Measurements from ENCODE around the gene VCL. TPM values are rescaled to one million over a fixed set of nuclear protein-coding genes. Genes with fewer than 3 reads are reported as not detected.

VCL gene
- total RNA-seq, 1 experiment from 2014 or later = 92.2 TPM

- ChIA-PET POLR2A (interaction anchor here (0.6 kb wide), 2 partner anchors 22 to 465 kb away, joined by 3 to 7 read pairs; no protein-coding TSS in a partner anchor), CTCF (interaction anchor here (0.6 to 1.2 kb wide), 4 partner anchors 12 to 179 kb away, joined by 3 to 5 read pairs (median 4); partner anchors contain the start of gene VCL)
- Mint-ChIP-seq H3K27ac (ENCODE audit: unreplicated experiment) (no peak overlapping the region), H3K4me3 (ENCODE audit: unreplicated experiment) (no peak overlapping the region), H3K9me3 (ENCODE audit: unreplicated experiment) (no peaks in the 10 kb centered on the region), H3K27me3 (ENCODE audit: insufficient read depth, unreplicated experiment) (no peaks in the 10 kb centered on the region), H3K4me1 (ENCODE audit: low read depth, unreplicated experiment) (peaks cover 26% of the 10 kb centered on the region), H3K36me3 (ENCODE audit: insufficient read depth, unreplicated experiment) (peaks cover 12% of the 10 kb centered on the region)
- no peak for TF ChIP-seq CTCF (IDR thresholded peaks at IDR 0.05; ENCODE audit: insufficient read depth in 1 of 2, low read depth in 1 of 2, low read length in 1 of 2, severe bottlenecking in 1 of 2, unreplicated experiment in 1 of 2)
- no peaks in the 10 kb centered on the region for H3K27me3 ChIP-seq (replicated peaks; ENCODE audit: control insufficient read depth, insufficient read depth, low read length)
- H3K4me1 ChIP-seq = peaks cover 70% of the 10 kb centered on the region
- DNase-seq = peak; percentile 34 to 48
- H3K36me3 ChIP-seq (ENCODE audit: control insufficient read depth, insufficient read depth, low read length) = no peaks in the 10 kb centered on the region
- no TSS peak for BruUV-seq (replicated peaks)
- H3K9me3 ChIP-seq = no peaks in the 10 kb centered on the region
- intact Hi-C loops (cut with micrococcal nuclease; ENCODE audit: unreplicated experiment) = no loop called here
- no peak overlapping the region for H3K4me3 ChIP-seq (ENCODE audit: low read depth, low read length)
Observed at GRCh38 chr10:74051736-74052342, 53.9 kb downstream of the VCL start.

- Mint-ChIP-seq H3K36me3 (ENCODE audit: insufficient read depth, unreplicated experiment) (peaks cover 8% of the 10 kb centered on the region), H3K4me3 (ENCODE audit: unreplicated experiment) (no peak overlapping the region), H3K9me3 (ENCODE audit: unreplicated experiment) (no peaks in the 10 kb centered on the region), H3K27me3 (ENCODE audit: insufficient read depth, unreplicated experiment) (no peaks in the 10 kb centered on the region), H3K4me1 (ENCODE audit: low read depth, unreplicated experiment) (peaks cover 29% of the 10 kb centered on the region), H3K27ac (ENCODE audit: unreplicated experiment) (no peak overlapping the region)
- no peak for TF ChIP-seq CTCF (IDR thresholded peaks at IDR 0.05; ENCODE audit: insufficient read depth in 1 of 2, low read depth in 1 of 2, low read length in 1 of 2, severe bottlenecking in 1 of 2, unreplicated experiment in 1 of 2)
- POLR2A ChIA-PET = no interaction called here
- no peak overlapping the region for H3K4me3 ChIP-seq (ENCODE audit: low read depth, low read length)
- H3K27me3 ChIP-seq (replicated peaks; ENCODE audit: control insufficient read depth, insufficient read depth, low read length) = no peaks in the 10 kb centered on the region
- CTCF ChIA-PET = no interaction called here
- H3K4me1 ChIP-seq = peaks cover 76% of the 10 kb centered on the region
- no peak for DNase-seq
- H3K9me3 ChIP-seq = no peaks in the 10 kb centered on the region
- BruUV-seq (replicated peaks) = no TSS peak
- intact Hi-C loops (cut with micrococcal nuclease; ENCODE audit: unreplicated experiment) = no loop called here
- no peaks in the 10 kb centered on the region for H3K36me3 ChIP-seq (ENCODE audit: control insufficient read depth, insufficient read depth, low read length)
Observed at GRCh38 chr10:74052994-74053393, 55.1 kb downstream of the VCL start.

GRCh38 chr10:74055383-74056049 lies 57.6 kb downstream of the VCL start:
- no peaks in the 10 kb centered on the region for H3K9me3 Mint-ChIP-seq (ENCODE audit: unreplicated experiment)
- Histone ChIP-seq H3K4me3 (ENCODE audit: low read depth, low read length) (no peak overlapping the region), H3K9me3 (no peaks in the 10 kb centered on the region), H3K36me3 (ENCODE audit: control insufficient read depth, insufficient read depth, low read length) (no peaks in the 10 kb centered on the region), H3K4me1 (peaks cover 63% of the 10 kb centered on the region), H3K27me3 (replicated peaks; ENCODE audit: control insufficient read depth, insufficient read depth, low read length) (no peaks in the 10 kb centered on the region)
- H3K4me3 Mint-ChIP-seq (ENCODE audit: unreplicated experiment) = peak overlapping the region; percentile 26
- ChIA-PET CTCF (interaction anchor here (0.5 to 1.4 kb wide), 4 partner anchors 57 to 1441 kb away, joined by 3 to 6 read pairs (median 3); partner anchors contain the start of gene VCL), POLR2A (interaction anchor here (0.9 to 2.0 kb wide), 3 partner anchors 51 to 58 kb away, joined by 7 to 9 read pairs (median 7); partner anchors contain the start of gene VCL)
- peaks cover 15% of the 10 kb centered on the region for H3K36me3 Mint-ChIP-seq (ENCODE audit: insufficient read depth, unreplicated experiment)
- intact Hi-C loops (cut with micrococcal nuclease; ENCODE audit: unreplicated experiment) = no loop called here
- H3K4me1 Mint-ChIP-seq (ENCODE audit: low read depth, unreplicated experiment) = peaks cover 32% of the 10 kb centered on the region
- no peaks in the 10 kb centered on the region for H3K27me3 Mint-ChIP-seq (ENCODE audit: insufficient read depth, unreplicated experiment)
- BruUV-seq (replicated peaks) = TSS peak; percentile 95
- no peak for TF ChIP-seq CTCF (IDR thresholded peaks at IDR 0.05; ENCODE audit: insufficient read depth in 1 of 2, low read depth in 1 of 2, low read length in 1 of 2, severe bottlenecking in 1 of 2, unreplicated experiment in 1 of 2)
- DNase-seq = no peak
- H3K27ac Mint-ChIP-seq (ENCODE audit: unreplicated experiment) = peak overlapping the region; percentile 70
